ENCODE data around the gene ANKRD16.

- TF ChIP-seq, protein P1, sequence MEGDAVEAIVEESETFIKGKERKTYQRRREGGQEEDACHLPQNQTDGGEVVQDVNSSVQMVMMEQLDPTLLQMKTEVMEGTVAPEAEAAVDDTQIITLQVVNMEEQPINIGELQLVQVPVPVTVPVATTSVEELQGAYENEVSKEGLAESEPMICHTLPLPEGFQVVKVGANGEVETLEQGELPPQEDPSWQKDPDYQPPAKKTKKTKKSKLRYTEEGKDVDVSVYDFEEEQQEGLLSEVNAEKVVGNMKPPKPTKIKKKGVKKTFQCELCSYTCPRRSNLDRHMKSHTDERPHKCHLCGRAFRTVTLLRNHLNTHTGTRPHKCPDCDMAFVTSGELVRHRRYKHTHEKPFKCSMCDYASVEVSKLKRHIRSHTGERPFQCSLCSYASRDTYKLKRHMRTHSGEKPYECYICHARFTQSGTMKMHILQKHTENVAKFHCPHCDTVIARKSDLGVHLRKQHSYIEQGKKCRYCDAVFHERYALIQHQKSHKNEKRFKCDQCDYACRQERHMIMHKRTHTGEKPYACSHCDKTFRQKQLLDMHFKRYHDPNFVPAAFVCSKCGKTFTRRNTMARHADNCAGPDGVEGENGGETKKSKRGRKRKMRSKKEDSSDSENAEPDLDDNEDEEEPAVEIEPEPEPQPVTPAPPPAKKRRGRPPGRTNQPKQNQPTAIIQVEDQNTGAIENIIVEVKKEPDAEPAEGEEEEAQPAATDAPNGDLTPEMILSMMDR (IDR thresholded peaks at IDR 0.05; ENCODE audit: control extremely low read depth in 1 of 3, insufficient read depth in 1 of 3, low read depth in 1 of 3, low read length in 3 of 3) = no peak
- TF ChIP-seq POLR2A (IDR thresholded peaks at IDR 0.05; ENCODE audit: control extremely low read depth in 1 of 2, low read depth in 2 of 2, low read length in 2 of 2) (no peak), CHD2 (IDR thresholded peaks at IDR 0.05; ENCODE audit: low read length) (no peak), HDAC2 (IDR thresholded peaks at IDR 0.05; ENCODE audit: borderline replicate concordance in 1 of 2, low read depth in 2 of 2, low read length in 2 of 2) (no peak)
These were observed 25.8 kb upstream of the ANKRD16 start for GRCh38 chr10:5915451-5915850.
